Loucy (cell line): ENCODE measurements around the gene NDFIP1.

Source experiments
- H2AFZ ChIP-seq: fragments of 200-600 bp; sonication (generic); 2 replicates; pipeline ENCODE4 v1.6.0; 2016; ENCODE audit warnings: antibody characterized with exemption, mild to moderate bottlenecking, low read length, moderate library complexity
- H3F3A ChIP-seq: fragments of 200-600 bp; 2 replicates; pipeline ENCODE4 v1.6.0; 2016; ENCODE audit warnings: antibody characterized with exemption, low read depth, mild to moderate bottlenecking
- H3K27me3 ChIP-seq: fragments of 200-600 bp; sonication (generic); 2 replicates; pipeline ENCODE4 v1.6.1; 2014; ENCODE audit warnings: low read length, mild to moderate bottlenecking; ENCODE audit not compliant: insufficient read depth, poor library complexity, severe bottlenecking
- H3K36me3 ChIP-seq: fragments of 200-600 bp; sonication (generic); 2 replicates; pipeline ENCODE4 v1.6.1; 2016; ENCODE audit warnings: low read length; ENCODE audit not compliant: insufficient read depth
- H3K4me1 ChIP-seq: fragments of 200-600 bp; sonication (generic); 2 replicates; pipeline ENCODE4 v1.5.1; 2014; ENCODE audit warnings: low read length, mild to moderate bottlenecking; ENCODE audit not compliant: insufficient read depth, poor library complexity, severe bottlenecking
- H3K4me2 ChIP-seq: fragments of 200-600 bp; sonication (generic); 2 replicates; pipeline ENCODE4 v1.6.0; 2014; ENCODE audit warnings: antibody characterized with exemption, low read length, low read depth, mild to moderate bottlenecking; ENCODE audit not compliant: poor library complexity, severe bottlenecking
- H3K4me3 ChIP-seq: fragments of 200-600 bp; sonication (generic); 2 replicates; pipeline ENCODE4 v1.5.1; 2014; ENCODE audit warnings: low read length, mild to moderate bottlenecking, mixed read lengths; ENCODE audit not compliant: poor library complexity, severe bottlenecking
- H3K79me2 ChIP-seq: fragments of 200-600 bp; sonication (generic); 2 replicates; pipeline ENCODE4 v1.6.1; 2014; ENCODE audit warnings: low read length; ENCODE audit not compliant: insufficient read depth
- H3K9ac ChIP-seq: fragments of 200-600 bp; sonication (generic); 2 replicates; pipeline ENCODE4 v1.6.0; 2014; ENCODE audit warnings: mild to moderate bottlenecking, low read depth, low read length, moderate library complexity; ENCODE audit not compliant: poor library complexity, severe bottlenecking
- H3K9me2 ChIP-seq: fragments of 200-600 bp; sonication (generic); replicated peaks from 2 replicates; pipeline ENCODE4 v1.6.1; 2016; ENCODE audit warnings: low read depth, low read length, mixed read lengths
- H3K9me3 ChIP-seq: fragments of 200-600 bp; sonication (generic); 2 replicates; pipeline ENCODE4 v1.6.1; 2014; ENCODE audit warnings: mild to moderate bottlenecking, antibody characterized with exemption, low read length, low read depth; ENCODE audit not compliant: insufficient read depth
- H4K20me1 ChIP-seq: fragments of 200-600 bp; sonication (generic); 2 replicates; pipeline ENCODE4 v1.6.0; 2014; ENCODE audit warnings: antibody characterized with exemption, low read length, mild to moderate bottlenecking; ENCODE audit not compliant: insufficient read depth, poor library complexity, severe bottlenecking
- CTCF ChIP-seq: fragments of 200-600 bp; sonication (generic); conservative IDR thresholded peaks from 2 replicates; pipeline ENCODE4 v1.5.1; 2014; ENCODE audit warnings: mild to moderate bottlenecking, antibody characterized with exemption, low read length
- EZH2phosphoT487 ChIP-seq: fragments of 200-600 bp; IDR thresholded peaks from 2 replicates; pipeline ENCODE4 v1.6.1; 2018; ENCODE audit warnings: antibody characterized with exemption, mild to moderate bottlenecking, moderate library complexity, borderline replicate concordance

Gene NDFIP1

GRCh38 chr5:142095651-142096330 is 12.8 kb upstream of the NDFIP1 start:
- H3K4me3 ChIP-seq: no peak overlapping the region
- H3K9me2 ChIP-seq: no peaks in the 10 kb centered on the region
- H4K20me1 ChIP-seq: no peaks in the 10 kb centered on the region
- no peak overlapping the region for H3K9ac ChIP-seq
- no peaks in the 10 kb centered on the region for H3F3A ChIP-seq
- H3K4me2 ChIP-seq: no peak overlapping the region
- H3K79me2 ChIP-seq: no peaks in the 10 kb centered on the region
- peak overlapping the region; percentile 59 for H2AFZ ChIP-seq
- H3K9me3 ChIP-seq: no peaks in the 10 kb centered on the region
- H3K27me3 ChIP-seq: no peaks in the 10 kb centered on the region
- no peaks in the 10 kb centered on the region for H3K36me3 ChIP-seq
- peaks cover 9% of the 10 kb centered on the region for H3K4me1 ChIP-seq
- TF ChIP-seq CTCF (no peak), EZH2phosphoT487 (no peak)

- Histone ChIP-seq H2AFZ (no peak overlapping the region), H3K27me3 (no peaks in the 10 kb centered on the region)
These were observed 12.2 kb upstream of the NDFIP1 start for GRCh38 chr5:142096382-142096781.

GRCh38 chr5:142097681-142098080 is 10.9 kb upstream of the NDFIP1 start:
- no peaks in the 10 kb centered on the region for H4K20me1 ChIP-seq
- H3K9me2 ChIP-seq: no peaks in the 10 kb centered on the region
- H3F3A ChIP-seq: no peaks in the 10 kb centered on the region
- no peak overlapping the region for H2AFZ ChIP-seq
- H3K79me2 ChIP-seq: no peaks in the 10 kb centered on the region
- H3K9me3 ChIP-seq: no peaks in the 10 kb centered on the region
- H3K4me1 ChIP-seq: peaks cover 9% of the 10 kb centered on the region
- no peak overlapping the region for H3K9ac ChIP-seq
- TF ChIP-seq CTCF: no peak
- no peak for TF ChIP-seq EZH2phosphoT487
- no peak overlapping the region for H3K4me2 ChIP-seq
- H3K27me3 ChIP-seq: no peaks in the 10 kb centered on the region
- H3K36me3 ChIP-seq: no peaks in the 10 kb centered on the region
- H3K4me3 ChIP-seq: no peak overlapping the region

More at GRCh38 chr5:142096382-142096781, 12.2 kb upstream of the NDFIP1 start:
- H3K9me2 ChIP-seq: no peaks in the 10 kb centered on the region
- TF ChIP-seq EZH2phosphoT487 (no peak), CTCF (no peak)
- no peak overlapping the region for H3K4me3 ChIP-seq
- no peaks in the 10 kb centered on the region for H4K20me1 ChIP-seq
- H3K4me1 ChIP-seq: peaks cover 9% of the 10 kb centered on the region
- H3K9me3 ChIP-seq: no peaks in the 10 kb centered on the region
- H3K36me3 ChIP-seq: no peaks in the 10 kb centered on the region
- H3K79me2 ChIP-seq: no peaks in the 10 kb centered on the region
- no peak overlapping the region for H3K9ac ChIP-seq
- no peak overlapping the region for H3K4me2 ChIP-seq
- H3F3A ChIP-seq: no peaks in the 10 kb centered on the region
